ENCODE data around the gene TAS1R1.

TAS1R1 gene

DNA sequence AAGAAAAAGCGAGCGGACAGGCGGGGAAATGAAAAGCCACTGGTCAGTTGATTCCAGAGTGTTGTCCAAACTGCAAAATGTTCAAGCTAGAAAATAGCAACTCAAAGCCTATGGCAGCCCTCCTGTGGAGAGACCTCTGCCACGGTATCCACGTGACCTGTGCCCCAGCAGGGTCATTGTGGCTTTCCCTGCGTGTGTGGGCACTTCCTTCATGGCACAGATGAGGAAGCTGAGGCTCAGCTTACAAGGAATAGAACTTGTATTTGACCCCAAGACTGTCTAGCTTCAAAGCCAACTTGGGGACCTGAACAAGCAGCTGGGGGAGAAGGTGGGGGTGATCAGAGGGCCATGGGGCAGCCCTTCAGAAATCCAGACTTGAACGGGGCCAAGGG lies 48.1 kb upstream of the TAS1R1 start:
- H3K79me2 ChIP-seq (ENCODE audit: insufficient read depth, low read length): no peaks in the 10 kb centered on the region
- no peak overlapping the region for H3K4me3 ChIP-seq (ENCODE audit: insufficient read depth, low read length, poor library complexity, severe bottlenecking)
- no peaks in the 10 kb centered on the region for H4K20me1 ChIP-seq (ENCODE audit: low read depth, low read length)
- H3K4me2 ChIP-seq (ENCODE audit: low read depth, low read length, poor library complexity, severe bottlenecking): no peak overlapping the region
- no peak overlapping the region for H2AFZ ChIP-seq (ENCODE audit: low read depth, low read length, severe bottlenecking)
- no peaks in the 10 kb centered on the region for H3K9me3 ChIP-seq (ENCODE audit: insufficient read depth, low read length)
- H3F3A ChIP-seq (ENCODE audit: insufficient read depth): no peaks in the 10 kb centered on the region
- no peaks in the 10 kb centered on the region for H3K36me3 ChIP-seq (ENCODE audit: low read length)
- H3K9ac ChIP-seq (ENCODE audit: low read length): no peak overlapping the region
- H3K9me2 ChIP-seq (replicated peaks; ENCODE audit: insufficient read depth, low read length): no peaks in the 10 kb centered on the region
- TF ChIP-seq, protein P1, sequence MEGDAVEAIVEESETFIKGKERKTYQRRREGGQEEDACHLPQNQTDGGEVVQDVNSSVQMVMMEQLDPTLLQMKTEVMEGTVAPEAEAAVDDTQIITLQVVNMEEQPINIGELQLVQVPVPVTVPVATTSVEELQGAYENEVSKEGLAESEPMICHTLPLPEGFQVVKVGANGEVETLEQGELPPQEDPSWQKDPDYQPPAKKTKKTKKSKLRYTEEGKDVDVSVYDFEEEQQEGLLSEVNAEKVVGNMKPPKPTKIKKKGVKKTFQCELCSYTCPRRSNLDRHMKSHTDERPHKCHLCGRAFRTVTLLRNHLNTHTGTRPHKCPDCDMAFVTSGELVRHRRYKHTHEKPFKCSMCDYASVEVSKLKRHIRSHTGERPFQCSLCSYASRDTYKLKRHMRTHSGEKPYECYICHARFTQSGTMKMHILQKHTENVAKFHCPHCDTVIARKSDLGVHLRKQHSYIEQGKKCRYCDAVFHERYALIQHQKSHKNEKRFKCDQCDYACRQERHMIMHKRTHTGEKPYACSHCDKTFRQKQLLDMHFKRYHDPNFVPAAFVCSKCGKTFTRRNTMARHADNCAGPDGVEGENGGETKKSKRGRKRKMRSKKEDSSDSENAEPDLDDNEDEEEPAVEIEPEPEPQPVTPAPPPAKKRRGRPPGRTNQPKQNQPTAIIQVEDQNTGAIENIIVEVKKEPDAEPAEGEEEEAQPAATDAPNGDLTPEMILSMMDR (IDR thresholded peaks at IDR 0.05; ENCODE audit: insufficient read depth, low read length, poor library complexity, severe bottlenecking): no peak
- TF ChIP-seq EZH2phosphoT487 (conservative IDR thresholded peaks at IDR 0.05; ENCODE audit: low read length): no peak
- H3K27me3 ChIP-seq (ENCODE audit: low read length): no peaks in the 10 kb centered on the region
- no peak overlapping the region for H3K27ac ChIP-seq (ENCODE audit: low read depth, low read length)

DNA sequence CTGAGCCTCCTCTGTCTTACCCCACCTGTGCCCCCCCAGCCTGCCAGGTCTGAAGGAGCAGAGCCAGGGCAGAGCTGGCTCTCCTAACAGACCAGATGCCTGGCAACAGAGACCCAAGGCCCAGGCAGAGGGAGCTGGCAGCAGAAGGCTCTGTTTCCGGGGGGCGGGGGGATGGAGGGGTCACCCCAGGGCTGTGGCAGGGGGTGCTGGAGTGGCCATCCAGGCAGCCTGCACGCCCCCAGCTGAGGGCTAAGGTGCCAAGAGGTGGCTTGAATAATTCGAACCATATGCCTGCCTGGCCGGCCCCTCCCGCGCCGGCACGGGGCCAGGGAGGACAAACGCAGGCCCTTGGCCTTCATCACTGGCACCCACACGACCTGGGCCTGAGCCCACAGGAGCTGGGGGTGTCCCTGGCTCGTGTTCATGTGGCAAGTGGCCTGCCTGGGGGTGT lies 47.6 kb upstream of the TAS1R1 start:
- no peaks in the 10 kb centered on the region for H3K27me3 ChIP-seq (ENCODE audit: low read length)
- H4K20me1 ChIP-seq (ENCODE audit: low read depth, low read length): no peaks in the 10 kb centered on the region
- TF ChIP-seq EZH2phosphoT487 (conservative IDR thresholded peaks at IDR 0.05; ENCODE audit: low read length): no peak
- TF ChIP-seq, protein P1 (IDR thresholded peaks at IDR 0.05; ENCODE audit: insufficient read depth, low read length, poor library complexity, severe bottlenecking): no peak
- no peaks in the 10 kb centered on the region for H3K9me2 ChIP-seq (replicated peaks; ENCODE audit: insufficient read depth, low read length)
- no peak overlapping the region for H3K9ac ChIP-seq (ENCODE audit: low read length)
- H3K27ac ChIP-seq (ENCODE audit: low read depth, low read length): no peak overlapping the region
- H3K4me2 ChIP-seq (ENCODE audit: low read depth, low read length, poor library complexity, severe bottlenecking): no peak overlapping the region
- H3K79me2 ChIP-seq (ENCODE audit: insufficient read depth, low read length): no peaks in the 10 kb centered on the region
- H3K36me3 ChIP-seq (ENCODE audit: low read length): no peaks in the 10 kb centered on the region
- H2AFZ ChIP-seq (ENCODE audit: low read depth, low read length, severe bottlenecking): no peak overlapping the region
- H3K9me3 ChIP-seq (ENCODE audit: insufficient read depth, low read length): no peaks in the 10 kb centered on the region
- H3F3A ChIP-seq (ENCODE audit: insufficient read depth): no peaks in the 10 kb centered on the region
- H3K4me3 ChIP-seq (ENCODE audit: insufficient read depth, low read length, poor library complexity, severe bottlenecking): no peak overlapping the region

DNA sequence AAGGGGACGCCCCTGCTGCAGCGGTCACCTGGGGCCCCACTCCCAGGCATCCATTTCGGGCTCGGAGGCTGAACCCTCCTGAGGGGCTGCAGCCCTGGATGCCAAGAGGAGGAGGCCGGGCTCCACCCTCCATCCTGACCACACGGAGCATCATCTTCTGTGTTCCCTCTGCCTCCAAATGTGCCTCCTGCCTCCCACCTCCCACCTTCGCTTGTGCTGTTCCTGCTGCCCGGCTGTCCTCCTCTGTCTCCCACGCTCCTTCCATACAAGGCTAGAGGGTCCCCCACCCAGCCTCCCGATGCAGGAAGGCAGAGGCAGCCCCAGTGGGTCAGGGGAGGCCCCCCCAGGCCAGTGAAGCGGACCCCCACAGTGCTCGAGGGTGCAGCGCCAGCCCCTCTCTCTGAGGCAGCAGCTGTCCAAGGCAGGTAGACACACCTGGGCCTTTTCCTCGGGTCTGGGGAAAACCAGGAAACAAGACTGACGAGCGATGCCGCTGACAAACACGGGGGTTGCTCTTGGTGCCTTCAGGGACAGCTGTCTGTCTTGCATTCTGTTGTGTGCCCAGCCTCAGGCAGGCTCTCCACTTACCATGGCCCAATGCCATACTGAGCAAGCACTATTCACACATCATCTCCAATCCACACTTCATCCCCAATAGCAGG lies 46.8 kb upstream of the TAS1R1 start:
- no peak overlapping the region for H3K4me2 ChIP-seq (ENCODE audit: low read depth, low read length, poor library complexity, severe bottlenecking)
- no peak overlapping the region for H3K27ac ChIP-seq (ENCODE audit: low read depth, low read length)
- no peaks in the 10 kb centered on the region for H3K27me3 ChIP-seq (ENCODE audit: low read length)
- H3K79me2 ChIP-seq (ENCODE audit: insufficient read depth, low read length): no peaks in the 10 kb centered on the region
- H3K4me3 ChIP-seq (ENCODE audit: insufficient read depth, low read length, poor library complexity, severe bottlenecking): no peak overlapping the region
- no peaks in the 10 kb centered on the region for H3K36me3 ChIP-seq (ENCODE audit: low read length)
- H3K9me2 ChIP-seq (replicated peaks; ENCODE audit: insufficient read depth, low read length): no peaks in the 10 kb centered on the region
- no peaks in the 10 kb centered on the region for H3F3A ChIP-seq (ENCODE audit: insufficient read depth)
- no peaks in the 10 kb centered on the region for H3K9me3 ChIP-seq (ENCODE audit: insufficient read depth, low read length)
- H2AFZ ChIP-seq (ENCODE audit: low read depth, low read length, severe bottlenecking): no peak overlapping the region
- no peak overlapping the region for H3K9ac ChIP-seq (ENCODE audit: low read length)
- no peaks in the 10 kb centered on the region for H4K20me1 ChIP-seq (ENCODE audit: low read depth, low read length)
- TF ChIP-seq EZH2phosphoT487 (conservative IDR thresholded peaks at IDR 0.05; ENCODE audit: low read length): no peak
- TF ChIP-seq, protein P1 (IDR thresholded peaks at IDR 0.05; ENCODE audit: insufficient read depth, low read length, poor library complexity, severe bottlenecking): no peak
